GM19025 (cell line): ENCODE measurements around the gene EHBP1.

Experiments used
- ATAC-seq: cut with Tn5 transposase; IDR thresholded peaks from one replicate; pipeline ENCODE4 v1.9.1; 2021; ENCODE audit warnings: mild to moderate bottlenecking, low read depth, moderate library complexity; ENCODE audit not compliant: unreplicated experiment

Gene EHBP1

GRCh38 chr2:62933398-62933917 lies 227.9 kb downstream of the EHBP1 start:
- no peak for ATAC-seq

GRCh38 chr2:62934517-62934916 lies 229.0 kb downstream of the EHBP1 start:
- no peak for ATAC-seq

- ATAC-seq: no peak
These were observed 232.6 kb downstream of the EHBP1 start for GRCh38 chr2:62938126-62938525.

- ATAC-seq: no peak
These were observed 234.4 kb downstream of the EHBP1 start for GRCh38 chr2:62939735-62940491.

- no peak for ATAC-seq
These were observed 235.2 kb downstream of the EHBP1 start for GRCh38 chr2:62940697-62941096.

GRCh38 chr2:62941413-62941812 lies 235.9 kb downstream of the EHBP1 start:
- no peak for ATAC-seq

GRCh38 chr2:62944362-62944761 lies 238.8 kb downstream of the EHBP1 start:
- ATAC-seq: no peak

GRCh38 chr2:62947403-62947802 lies 241.9 kb downstream of the EHBP1 start:
- ATAC-seq: no peak

GRCh38 chr2:62956651-62957050 lies 251.1 kb downstream of the EHBP1 start:
- no peak for ATAC-seq

- no peak for ATAC-seq
These were observed 252.7 kb downstream of the EHBP1 start for GRCh38 chr2:62958206-62958605.

- no peak for ATAC-seq
These were observed 258.5 kb downstream of the EHBP1 start for GRCh38 chr2:62964050-62964449.

- no peak for ATAC-seq
These were observed 259.2 kb downstream of the EHBP1 start for GRCh38 chr2:62964671-62965070.

- no peak for ATAC-seq
These were observed 261.5 kb downstream of the EHBP1 start for GRCh38 chr2:62966991-62967390.

GRCh38 chr2:62968168-62968567 lies 262.7 kb downstream of the EHBP1 start:
- no peak for ATAC-seq

- ATAC-seq: no peak
These were observed 263.2 kb downstream of the EHBP1 start for GRCh38 chr2:62968668-62969067.

GRCh38 chr2:62971936-62972335 lies 266.4 kb downstream of the EHBP1 start:
- no peak for ATAC-seq

GRCh38 chr2:62972601-62973000 lies 267.1 kb downstream of the EHBP1 start:
- no peak for ATAC-seq

GRCh38 chr2:62974999-62975398 lies 269.5 kb downstream of the EHBP1 start:
- ATAC-seq: no peak

- ATAC-seq: no peak
These were observed 286.1 kb downstream of the EHBP1 start for GRCh38 chr2:62991605-62992004.

GRCh38 chr2:62992561-62992960 lies 287.0 kb downstream of the EHBP1 start:
- ATAC-seq: no peak

GRCh38 chr2:62994206-62994605 lies 288.7 kb downstream of the EHBP1 start:
- ATAC-seq: no peak

GRCh38 chr2:62996534-62997186 lies 291.1 kb downstream of the EHBP1 start:
- no peak for ATAC-seq
